ENCODE measurements around the gene MED13L.

The MED13L gene

DNA sequence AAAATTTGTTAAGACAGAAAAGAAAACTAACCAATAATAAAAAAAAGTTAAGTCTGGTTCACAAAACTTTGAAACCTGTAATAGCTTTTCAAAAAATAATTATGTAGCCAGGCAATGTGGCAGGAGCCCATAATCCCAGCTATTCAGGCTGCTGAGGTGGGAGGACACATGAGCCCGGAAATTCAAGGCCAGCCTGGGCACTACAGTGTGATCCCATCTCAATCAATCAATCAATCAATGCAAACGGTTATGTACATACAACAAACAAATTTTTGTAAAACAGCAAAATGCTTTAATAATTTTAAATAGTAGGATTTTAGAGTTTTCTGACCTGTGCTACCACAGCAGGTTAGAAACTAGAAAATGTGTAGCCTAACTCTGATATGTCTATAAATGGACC is 152.4 kb downstream of the MED13L start:
- TF ChIP-seq, protein P1, sequence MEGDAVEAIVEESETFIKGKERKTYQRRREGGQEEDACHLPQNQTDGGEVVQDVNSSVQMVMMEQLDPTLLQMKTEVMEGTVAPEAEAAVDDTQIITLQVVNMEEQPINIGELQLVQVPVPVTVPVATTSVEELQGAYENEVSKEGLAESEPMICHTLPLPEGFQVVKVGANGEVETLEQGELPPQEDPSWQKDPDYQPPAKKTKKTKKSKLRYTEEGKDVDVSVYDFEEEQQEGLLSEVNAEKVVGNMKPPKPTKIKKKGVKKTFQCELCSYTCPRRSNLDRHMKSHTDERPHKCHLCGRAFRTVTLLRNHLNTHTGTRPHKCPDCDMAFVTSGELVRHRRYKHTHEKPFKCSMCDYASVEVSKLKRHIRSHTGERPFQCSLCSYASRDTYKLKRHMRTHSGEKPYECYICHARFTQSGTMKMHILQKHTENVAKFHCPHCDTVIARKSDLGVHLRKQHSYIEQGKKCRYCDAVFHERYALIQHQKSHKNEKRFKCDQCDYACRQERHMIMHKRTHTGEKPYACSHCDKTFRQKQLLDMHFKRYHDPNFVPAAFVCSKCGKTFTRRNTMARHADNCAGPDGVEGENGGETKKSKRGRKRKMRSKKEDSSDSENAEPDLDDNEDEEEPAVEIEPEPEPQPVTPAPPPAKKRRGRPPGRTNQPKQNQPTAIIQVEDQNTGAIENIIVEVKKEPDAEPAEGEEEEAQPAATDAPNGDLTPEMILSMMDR (IDR thresholded peaks at IDR 0.05; ENCODE audit: extremely low read depth, missing control alignments) = no peak
- no peak for DNase-seq (ENCODE audit: low spot score)

DNA sequence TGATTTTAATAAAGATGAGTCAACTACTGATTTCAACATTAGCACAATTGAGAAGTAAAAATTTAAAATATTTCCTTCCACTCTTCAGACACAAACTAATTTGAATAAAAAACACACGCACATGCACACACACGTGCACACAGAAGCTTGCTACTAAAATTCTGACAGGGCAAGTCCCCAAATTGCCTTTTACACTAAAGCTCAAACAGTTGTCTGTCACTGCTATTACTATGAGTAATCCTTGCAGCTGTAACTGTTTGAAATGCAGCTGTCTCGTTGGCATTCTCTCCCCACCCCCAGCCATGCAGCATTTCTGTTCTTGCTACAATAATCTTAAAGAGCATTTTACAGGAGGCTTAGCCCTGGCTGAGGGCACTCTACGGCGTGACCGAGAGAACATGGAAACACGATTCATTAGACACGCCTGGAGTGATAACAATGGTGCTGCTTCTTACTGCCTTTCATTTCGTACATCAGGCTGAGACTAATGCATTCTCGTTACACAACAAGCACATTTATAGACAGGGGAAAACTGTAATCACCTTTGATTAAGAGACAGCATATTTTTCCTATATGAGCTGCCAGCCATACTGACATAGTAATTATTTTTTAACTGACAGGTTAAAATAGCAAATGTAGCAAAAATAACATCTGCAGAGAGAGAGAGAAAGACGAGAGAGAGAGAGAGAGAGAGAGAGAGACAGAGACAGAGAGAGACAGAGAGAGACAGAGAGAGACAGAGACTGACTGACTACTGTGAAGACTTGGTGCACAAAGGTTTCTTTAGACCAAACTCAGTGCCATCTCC is 153.8 kb downstream of the MED13L start:
- peak; percentile 53 for DNase-seq (ENCODE audit: low spot score)
- TF ChIP-seq, protein P1 (IDR thresholded peaks at IDR 0.05; ENCODE audit: extremely low read depth, missing control alignments) = no peak

DNA sequence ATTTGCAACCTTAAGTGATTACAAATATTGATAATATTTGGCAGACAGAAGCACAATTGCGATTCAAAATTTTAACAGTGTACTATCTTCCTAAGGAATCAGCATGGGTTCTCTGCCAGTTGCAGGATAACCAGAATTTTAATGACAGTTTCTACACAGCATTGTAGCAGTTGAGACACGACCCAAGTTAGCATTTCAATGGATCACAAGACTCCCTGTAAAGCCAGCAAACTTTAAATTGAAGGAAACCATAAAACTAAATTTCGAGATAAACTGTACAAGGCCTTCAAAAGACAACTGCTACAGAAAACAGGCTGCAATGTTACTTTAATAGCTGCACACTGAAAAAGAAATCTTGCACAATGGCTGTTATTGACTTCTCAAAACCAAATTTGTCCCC is 154.9 kb downstream of the MED13L start:
- TF ChIP-seq, protein P1 (IDR thresholded peaks at IDR 0.05; ENCODE audit: extremely low read depth, missing control alignments) = no peak
- no peak for DNase-seq (ENCODE audit: low spot score)

DNA sequence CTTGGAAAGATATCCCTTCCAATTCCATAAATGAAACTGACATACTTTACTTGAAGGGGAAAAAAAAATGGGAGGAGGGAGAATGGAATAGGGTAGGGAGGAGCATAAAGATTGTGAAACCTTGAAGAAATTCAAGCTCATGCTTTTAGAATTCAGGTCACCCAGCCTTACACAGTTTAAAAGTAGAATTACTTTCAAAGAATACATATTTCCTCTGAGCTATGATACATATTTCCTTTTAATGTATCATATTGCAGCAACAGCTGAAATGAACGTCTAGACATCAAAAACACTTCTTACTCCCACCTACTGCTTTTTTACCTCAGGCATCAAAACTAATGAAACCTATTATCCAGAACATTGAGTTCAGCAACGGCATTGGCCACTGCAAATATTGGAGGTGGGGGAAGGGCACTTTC is 156.0 kb downstream of the MED13L start:
- DNase-seq (ENCODE audit: low spot score) = no peak
- TF ChIP-seq, protein P1 (IDR thresholded peaks at IDR 0.05; ENCODE audit: extremely low read depth, missing control alignments) = no peak

DNA sequence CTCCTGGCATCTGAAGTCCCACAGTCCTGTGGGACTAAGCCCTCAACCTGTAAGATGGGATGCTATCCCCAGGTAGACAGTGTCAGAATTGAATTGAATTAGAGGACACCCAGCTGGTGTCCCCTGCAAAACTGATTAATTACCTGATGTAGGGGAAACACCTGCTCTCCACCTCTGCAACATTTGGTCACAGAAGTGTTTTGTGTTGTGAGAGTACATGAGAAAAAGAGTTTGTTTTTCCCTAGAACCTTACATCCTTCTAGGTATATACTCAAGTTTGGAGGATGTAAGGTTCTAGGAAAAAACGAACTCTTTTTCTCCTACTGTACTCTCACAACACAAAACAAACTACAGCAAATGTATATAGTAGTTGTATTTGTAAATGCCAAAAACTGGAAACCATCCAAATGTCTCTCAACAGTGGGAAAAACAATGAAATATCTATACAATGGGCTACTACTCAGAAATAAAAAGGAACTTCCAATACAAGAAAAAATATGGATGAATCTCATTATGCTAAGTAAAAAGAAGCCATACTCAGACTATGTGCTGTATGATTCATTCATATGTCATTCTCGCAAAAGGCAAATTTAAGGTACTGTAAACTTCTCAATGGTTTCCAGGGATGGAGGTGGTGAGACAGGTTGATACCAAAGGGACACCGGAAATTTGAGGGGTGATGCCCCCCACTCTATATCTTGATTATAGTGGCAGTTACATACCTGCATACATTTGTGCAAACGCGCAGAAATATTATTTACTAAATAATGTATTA is 160.7 kb downstream of the MED13L start:
- no peak for DNase-seq (ENCODE audit: low spot score)
- TF ChIP-seq, protein P1 (IDR thresholded peaks at IDR 0.05; ENCODE audit: extremely low read depth, missing control alignments) = no peak

DNA sequence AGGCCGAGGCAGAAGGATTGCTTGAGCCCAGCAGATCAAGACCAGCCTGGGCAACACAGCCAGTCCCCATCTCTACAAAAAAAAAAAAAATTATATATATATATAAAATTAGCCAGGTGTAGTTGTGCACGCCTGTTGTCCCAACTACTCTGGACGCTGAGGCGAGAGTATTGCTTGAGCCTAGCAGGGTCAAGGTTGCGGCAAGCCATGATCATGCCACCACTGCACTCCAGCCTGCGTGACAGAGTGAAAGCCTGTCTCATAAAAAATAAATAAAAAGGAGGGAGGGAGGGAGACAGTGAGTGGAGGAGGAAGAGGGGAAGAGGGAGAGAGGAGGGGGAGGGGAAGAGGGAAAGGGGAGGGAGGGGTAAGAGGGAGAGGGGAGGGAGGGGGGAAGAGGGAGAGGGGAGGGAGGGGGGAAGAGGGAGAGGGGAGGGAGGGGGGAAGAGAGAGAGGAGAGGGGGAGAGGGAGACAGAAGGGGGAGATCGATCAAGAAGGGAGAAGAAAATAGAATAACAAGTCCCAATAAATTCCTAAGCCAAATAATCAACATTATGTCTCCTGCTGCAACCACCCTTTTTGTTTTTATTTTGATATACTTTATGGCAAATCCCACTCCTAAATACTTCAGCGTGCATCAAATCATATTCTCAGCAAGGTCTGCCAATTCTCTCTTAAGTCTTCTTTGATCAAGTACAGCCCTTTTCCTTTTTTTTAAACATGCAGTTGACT is 163.9 kb downstream of the MED13L start:
- TF ChIP-seq, protein P1 (IDR thresholded peaks at IDR 0.05; ENCODE audit: extremely low read depth, missing control alignments) = no peak
- no peak for DNase-seq (ENCODE audit: low spot score)

Measured in GM20000 (cell line).